Measurements from ENCODE around the gene CWC27.

CWC27 gene

DNA sequence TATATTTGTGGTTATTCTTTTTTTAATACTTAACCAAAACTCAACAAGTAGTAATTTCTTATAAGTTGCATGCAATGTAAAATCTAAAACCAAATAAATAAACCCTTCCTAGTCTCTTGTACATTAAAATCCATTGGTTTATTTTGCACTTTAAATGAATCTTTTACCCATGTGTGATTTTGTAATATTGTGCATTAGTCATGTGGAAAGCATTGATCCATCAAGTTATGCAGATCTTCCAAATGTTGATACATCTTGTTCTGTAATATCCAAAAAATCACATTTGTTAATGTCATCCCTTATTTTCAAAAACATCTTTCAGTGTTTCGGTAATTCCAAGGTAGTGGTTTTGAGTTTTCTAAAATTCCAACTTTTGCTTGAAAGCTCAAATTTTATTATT, 63.3 kb downstream of the CWC27 start:
- H3K4me3 ChIP-seq (ENCODE audit: low read length, poor library complexity, severe bottlenecking), result no peak overlapping the region
- H3K9me3 ChIP-seq (ENCODE audit: insufficient read depth, low read depth, low read length), result no peaks in the 10 kb centered on the region
- H3K79me2 ChIP-seq (ENCODE audit: insufficient read depth, low read length), result no peaks in the 10 kb centered on the region
- H3K27me3 ChIP-seq (ENCODE audit: insufficient read depth, low read length, poor library complexity, severe bottlenecking), result no peaks in the 10 kb centered on the region
- no peaks in the 10 kb centered on the region for H3K9me2 ChIP-seq (replicated peaks; ENCODE audit: low read depth, low read length)
- H3K36me3 ChIP-seq (ENCODE audit: insufficient read depth, low read length), result peaks cover 2% of the 10 kb centered on the region; the same call in 1 of the 2 replicates
- no peaks in the 10 kb centered on the region for H4K20me1 ChIP-seq (ENCODE audit: insufficient read depth, low read length, poor library complexity, severe bottlenecking)
- no peaks in the 10 kb centered on the region for H3F3A ChIP-seq (ENCODE audit: low read depth)
- no peaks in the 10 kb centered on the region for H3K4me1 ChIP-seq (ENCODE audit: insufficient read depth, low read length, poor library complexity, severe bottlenecking)
- no peak overlapping the region for H3K4me2 ChIP-seq (ENCODE audit: low read depth, low read length, poor library complexity, severe bottlenecking)
- no peak for TF ChIP-seq EZH2phosphoT487 (IDR thresholded peaks at IDR 0.05; ENCODE audit: borderline replicate concordance)
- no peak for TF ChIP-seq CTCF (conservative IDR thresholded peaks at IDR 0.05; ENCODE audit: low read length)
- no peak overlapping the region for H3K9ac ChIP-seq (ENCODE audit: low read depth, low read length, poor library complexity, severe bottlenecking)
- no peak overlapping the region for H2AFZ ChIP-seq (ENCODE audit: low read length)

GRCh38 chr5:64834037-64834436, 65.3 kb downstream of the CWC27 start:
- H3K27me3 ChIP-seq (ENCODE audit: insufficient read depth, low read length, poor library complexity, severe bottlenecking), result no peaks in the 10 kb centered on the region
- no peaks in the 10 kb centered on the region for H3K79me2 ChIP-seq (ENCODE audit: insufficient read depth, low read length)
- H3F3A ChIP-seq (ENCODE audit: low read depth), result no peaks in the 10 kb centered on the region
- no peaks in the 10 kb centered on the region for H4K20me1 ChIP-seq (ENCODE audit: insufficient read depth, low read length, poor library complexity, severe bottlenecking)
- H3K36me3 ChIP-seq (ENCODE audit: insufficient read depth, low read length), result peaks cover 2% of the 10 kb centered on the region; the same call in 1 of the 2 replicates
- H3K4me2 ChIP-seq (ENCODE audit: low read depth, low read length, poor library complexity, severe bottlenecking), result no peak overlapping the region
- no peak for TF ChIP-seq EZH2phosphoT487 (IDR thresholded peaks at IDR 0.05; ENCODE audit: borderline replicate concordance)
- TF ChIP-seq CTCF (conservative IDR thresholded peaks at IDR 0.05; ENCODE audit: low read length), result no peak
- H3K4me3 ChIP-seq (ENCODE audit: low read length, poor library complexity, severe bottlenecking), result no peak overlapping the region
- no peaks in the 10 kb centered on the region for H3K9me3 ChIP-seq (ENCODE audit: insufficient read depth, low read depth, low read length)
- H3K9ac ChIP-seq (ENCODE audit: low read depth, low read length, poor library complexity, severe bottlenecking), result no peak overlapping the region
- H2AFZ ChIP-seq (ENCODE audit: low read length), result no peak overlapping the region
- no peaks in the 10 kb centered on the region for H3K9me2 ChIP-seq (replicated peaks; ENCODE audit: low read depth, low read length)
- no peaks in the 10 kb centered on the region for H3K4me1 ChIP-seq (ENCODE audit: insufficient read depth, low read length, poor library complexity, severe bottlenecking)

DNA sequence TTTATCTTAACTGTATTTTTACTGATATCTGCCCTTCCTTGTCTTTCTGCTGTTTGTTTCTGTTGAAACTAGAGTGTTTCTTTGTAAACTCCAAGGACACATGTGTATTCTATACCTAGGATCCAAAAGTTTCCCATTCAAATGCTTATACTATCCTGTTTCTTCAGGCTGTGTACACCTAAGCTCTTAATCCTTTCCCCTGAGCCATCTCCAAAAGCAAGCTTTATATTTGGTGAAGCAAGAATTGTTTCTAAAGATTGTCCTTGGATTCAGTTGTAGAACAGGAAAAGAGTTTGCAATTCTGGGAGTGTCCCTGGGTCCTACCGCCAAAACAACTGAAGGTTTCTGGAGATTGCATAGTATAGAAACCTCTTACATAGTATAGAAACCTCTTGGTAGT, 65.9 kb downstream of the CWC27 start:
- H3K36me3 ChIP-seq (ENCODE audit: insufficient read depth, low read length), result peaks cover 2% of the 10 kb centered on the region; the same call in 1 of the 2 replicates
- TF ChIP-seq EZH2phosphoT487 (IDR thresholded peaks at IDR 0.05; ENCODE audit: borderline replicate concordance) (no peak), CTCF (conservative IDR thresholded peaks at IDR 0.05; ENCODE audit: low read length) (no peak)
- no peak overlapping the region for H3K4me3 ChIP-seq (ENCODE audit: low read length, poor library complexity, severe bottlenecking)
- H4K20me1 ChIP-seq (ENCODE audit: insufficient read depth, low read length, poor library complexity, severe bottlenecking), result no peaks in the 10 kb centered on the region
- H3K9me3 ChIP-seq (ENCODE audit: insufficient read depth, low read depth, low read length), result no peaks in the 10 kb centered on the region
- no peak overlapping the region for H2AFZ ChIP-seq (ENCODE audit: low read length)
- no peak overlapping the region for H3K4me2 ChIP-seq (ENCODE audit: low read depth, low read length, poor library complexity, severe bottlenecking)
- H3K9ac ChIP-seq (ENCODE audit: low read depth, low read length, poor library complexity, severe bottlenecking), result no peak overlapping the region
- no peaks in the 10 kb centered on the region for H3K4me1 ChIP-seq (ENCODE audit: insufficient read depth, low read length, poor library complexity, severe bottlenecking)
- no peaks in the 10 kb centered on the region for H3K27me3 ChIP-seq (ENCODE audit: insufficient read depth, low read length, poor library complexity, severe bottlenecking)
- no peaks in the 10 kb centered on the region for H3F3A ChIP-seq (ENCODE audit: low read depth)
- no peaks in the 10 kb centered on the region for H3K79me2 ChIP-seq (ENCODE audit: insufficient read depth, low read length)
- H3K9me2 ChIP-seq (replicated peaks; ENCODE audit: low read depth, low read length), result no peaks in the 10 kb centered on the region
